NCI-H2196 treated with DMSO at 0.1 percent for 48 hours (cell line): ENCODE measurements around the gene SYK.
A peak's percentile ranks its signal among the peaks of the same experiment; 100 is the strongest.

Source experiments
- DNase-seq: peaks from one replicate; lab custom pipeline; 2025; ENCODE audit not compliant: unreplicated experiment; lab: John Stamatoyannopoulos, UW

SYK gene

DNA sequence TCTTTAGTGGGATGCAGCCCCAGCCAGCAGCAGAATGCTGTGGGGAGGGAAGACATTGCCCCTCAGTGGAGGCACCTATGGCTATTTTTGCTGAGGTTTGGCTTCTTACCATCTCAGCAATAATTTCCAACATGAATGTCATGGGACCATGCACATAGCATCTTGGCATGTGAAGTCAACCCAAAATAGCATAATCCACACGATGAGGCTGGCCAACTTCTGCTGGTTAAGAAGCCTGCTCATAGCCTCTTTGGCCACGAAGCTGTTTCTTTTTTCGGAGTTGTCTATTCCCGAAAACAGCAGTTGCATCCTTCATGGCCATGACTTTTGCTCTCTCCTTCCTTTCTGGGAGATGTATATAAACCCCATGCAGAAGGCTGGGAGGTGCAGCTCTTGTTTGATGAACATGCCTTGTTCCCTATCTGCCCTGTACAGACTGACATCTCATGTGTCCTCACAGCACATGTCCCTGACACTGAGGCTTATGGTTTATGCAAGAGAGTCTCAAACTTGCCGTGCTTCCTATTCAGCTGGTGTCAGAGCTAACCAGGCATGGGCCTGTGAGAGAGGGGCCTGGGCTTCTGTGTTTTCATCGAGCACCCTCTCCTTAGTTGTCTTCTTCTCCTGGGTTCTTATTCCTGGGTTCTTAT lies 45.3 kb downstream of the SYK start:
- DNase-seq, result no peak

DNA sequence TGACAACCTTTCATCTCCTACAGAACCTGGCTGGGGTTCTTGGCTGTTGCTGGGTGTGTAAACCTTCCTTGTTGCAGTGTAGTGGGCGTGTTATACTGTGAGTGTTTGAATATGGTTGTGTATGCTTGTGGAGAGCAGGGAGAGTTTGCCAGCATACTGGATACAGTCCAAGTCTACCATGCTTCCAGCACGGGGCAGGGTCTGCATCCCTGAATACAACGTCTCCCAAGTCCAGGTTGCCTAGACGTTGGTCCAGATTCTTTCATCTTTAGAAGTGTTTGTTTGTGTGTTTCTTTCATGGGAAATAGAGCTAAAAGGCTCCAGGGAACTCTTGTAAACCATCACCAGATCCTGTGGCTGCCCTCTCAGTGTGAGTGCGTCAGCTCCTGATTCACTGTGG lies 46.4 kb downstream of the SYK start:
- no peak for DNase-seq

DNA sequence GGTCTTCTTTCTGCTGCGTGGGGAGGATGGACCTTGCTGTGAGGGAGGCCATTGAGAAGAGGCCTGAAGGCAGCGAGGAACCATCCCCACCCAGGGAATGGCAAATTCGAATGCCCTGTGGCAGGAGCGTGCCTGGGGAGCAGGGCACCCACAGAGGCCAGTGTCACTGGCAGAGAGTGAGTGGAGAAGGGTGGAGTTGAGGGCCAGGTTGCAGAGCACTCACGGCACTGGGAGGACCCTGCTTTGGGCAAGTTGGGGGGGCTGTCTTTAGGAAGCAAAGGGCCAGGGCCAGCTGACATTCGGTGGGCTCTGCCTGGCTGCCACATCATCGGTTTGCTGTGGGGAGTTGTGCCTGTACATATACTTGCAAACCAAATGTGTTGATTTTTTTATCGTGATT lies 47.2 kb downstream of the SYK start:
- no peak for DNase-seq

DNA sequence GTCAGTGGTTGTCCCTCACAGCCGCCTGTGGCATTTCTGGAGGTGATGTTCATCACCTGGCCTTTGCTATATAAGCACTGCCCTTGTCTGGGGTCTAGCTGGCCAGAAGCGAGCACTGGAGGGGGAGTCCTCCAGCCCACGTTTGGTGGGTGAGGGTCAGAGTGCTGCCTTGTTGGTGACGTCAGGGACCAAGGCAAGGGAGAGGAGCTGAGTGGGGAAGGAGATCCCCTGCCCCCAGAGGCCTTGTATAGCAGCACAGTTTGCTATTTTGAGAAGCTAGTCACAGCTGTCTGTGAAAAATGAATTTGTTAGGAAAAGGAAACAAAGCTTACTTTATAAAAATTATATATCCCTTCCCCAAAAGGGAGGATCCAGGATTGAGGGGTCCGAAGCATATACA lies 49.8 kb downstream of the SYK start:
- DNase-seq, result no peak

DNA sequence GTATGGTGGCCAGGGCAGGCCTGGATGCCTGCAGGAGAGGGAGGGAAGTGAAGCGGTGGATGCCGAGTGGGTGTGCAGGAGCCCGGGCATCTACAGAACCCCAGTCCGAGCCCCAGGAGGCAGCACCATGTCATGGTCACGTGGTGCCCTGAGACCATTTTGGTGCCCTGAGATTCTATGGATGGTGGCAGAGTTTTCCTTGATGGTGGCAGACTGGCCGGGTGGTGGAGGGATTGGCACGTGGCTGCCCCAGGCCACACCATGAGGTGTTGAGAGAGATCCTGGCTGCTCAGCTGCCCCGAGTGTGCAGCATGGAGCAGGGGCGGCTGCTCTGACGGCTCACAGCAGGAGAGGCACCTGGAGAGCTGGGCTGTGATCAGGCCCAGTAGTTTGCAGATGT lies 52.3 kb downstream of the SYK start:
- no peak for DNase-seq

DNA sequence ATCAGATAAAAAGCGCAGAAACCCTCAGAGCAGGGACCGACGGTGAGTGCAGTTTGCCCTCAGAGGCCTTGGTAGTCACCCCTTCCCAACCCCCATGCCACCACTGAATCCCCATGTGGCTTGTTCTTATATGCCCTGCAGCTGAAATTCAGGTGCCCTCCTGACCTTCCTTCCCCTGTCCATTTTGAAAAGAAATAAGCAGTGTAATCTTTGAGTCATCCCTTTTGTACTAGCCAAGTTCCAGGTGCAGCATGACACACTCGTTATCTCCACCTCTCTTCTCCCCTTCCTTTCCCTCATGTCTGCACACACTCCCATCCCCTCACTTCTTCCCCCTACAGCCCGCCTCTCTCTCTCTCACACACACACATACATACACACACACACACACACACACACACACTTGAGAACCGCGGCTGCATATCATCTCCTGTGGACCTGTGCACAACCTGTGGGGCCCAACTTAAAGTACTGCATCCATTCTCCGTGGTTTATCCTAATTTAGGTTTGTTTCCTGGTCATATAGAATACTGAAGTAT lies 53.1 kb downstream of the SYK start:
- DNase-seq, result no peak

DNA sequence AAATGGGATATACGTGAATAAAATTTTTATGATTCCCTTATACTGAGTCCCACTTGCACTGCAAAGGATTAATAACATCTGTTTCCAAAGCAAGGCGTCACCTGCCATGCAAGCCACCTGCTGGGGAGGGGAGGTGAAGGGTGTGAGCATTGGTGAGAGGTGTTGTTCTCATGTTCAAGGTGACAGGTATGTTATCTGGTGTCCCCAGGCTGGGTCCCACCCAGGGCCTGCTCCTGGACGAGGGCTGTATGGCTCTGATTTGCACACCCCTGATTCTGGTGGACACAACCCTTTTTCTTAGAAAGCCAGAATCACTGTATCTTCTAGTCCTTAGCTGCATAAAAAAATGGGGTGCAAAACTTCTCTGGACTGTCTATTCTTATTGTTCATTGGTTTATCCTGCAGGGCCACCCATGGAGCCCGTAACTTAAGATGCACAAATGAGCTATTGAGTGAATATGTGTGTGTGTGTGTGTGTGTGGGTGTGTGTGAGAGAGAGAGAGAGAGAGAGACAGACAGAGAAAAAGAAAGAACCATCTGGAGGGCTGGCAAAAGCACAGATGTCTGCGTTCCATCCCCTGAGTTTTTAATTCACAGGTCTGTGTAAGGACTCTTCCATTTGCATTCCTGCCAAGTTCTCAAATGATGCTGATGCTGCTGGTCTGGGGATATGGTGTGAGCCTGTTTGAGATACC lies 53.7 kb downstream of the SYK start:
- DNase-seq, result no peak

DNA sequence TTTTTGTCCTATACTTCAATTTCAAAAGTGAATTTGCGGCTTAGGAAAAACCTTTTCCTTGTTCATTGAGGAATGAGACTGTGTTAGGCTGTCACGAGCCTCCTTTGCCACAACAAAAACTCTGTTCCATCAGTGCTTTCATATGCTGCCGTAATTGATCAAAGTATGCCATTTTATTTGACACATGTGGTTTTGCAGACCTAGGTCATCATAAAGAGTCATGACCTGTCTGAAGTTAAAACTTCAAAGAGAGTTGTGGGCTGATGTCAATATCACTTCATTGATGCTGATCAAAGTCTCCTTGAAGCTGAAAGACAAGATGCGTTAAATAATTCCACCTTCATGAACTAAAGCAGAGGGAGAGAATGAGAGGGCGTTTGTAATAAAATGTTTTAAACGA lies 55.5 kb downstream of the SYK start:
- DNase-seq, result no peak

DNA sequence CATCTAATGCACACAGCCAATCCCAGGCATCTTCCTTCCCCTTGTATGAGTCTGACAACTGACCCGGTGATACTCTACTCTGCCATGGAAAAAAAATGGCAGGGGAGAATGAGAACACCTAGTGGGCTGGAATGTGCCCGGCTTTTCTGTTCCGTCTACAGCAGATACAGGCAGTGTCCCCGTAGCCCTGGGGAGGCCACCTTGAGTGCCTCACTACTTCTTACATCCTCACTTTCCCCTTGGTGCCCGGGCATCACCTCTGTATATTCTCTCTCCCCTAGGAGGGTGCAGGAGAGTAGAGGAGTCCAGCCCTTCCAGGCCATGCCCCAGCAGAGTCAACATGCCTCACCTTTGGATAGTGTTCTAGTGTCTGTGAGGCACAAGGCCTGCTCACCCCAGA lies 56.2 kb downstream of the SYK start:
- no peak for DNase-seq

DNA sequence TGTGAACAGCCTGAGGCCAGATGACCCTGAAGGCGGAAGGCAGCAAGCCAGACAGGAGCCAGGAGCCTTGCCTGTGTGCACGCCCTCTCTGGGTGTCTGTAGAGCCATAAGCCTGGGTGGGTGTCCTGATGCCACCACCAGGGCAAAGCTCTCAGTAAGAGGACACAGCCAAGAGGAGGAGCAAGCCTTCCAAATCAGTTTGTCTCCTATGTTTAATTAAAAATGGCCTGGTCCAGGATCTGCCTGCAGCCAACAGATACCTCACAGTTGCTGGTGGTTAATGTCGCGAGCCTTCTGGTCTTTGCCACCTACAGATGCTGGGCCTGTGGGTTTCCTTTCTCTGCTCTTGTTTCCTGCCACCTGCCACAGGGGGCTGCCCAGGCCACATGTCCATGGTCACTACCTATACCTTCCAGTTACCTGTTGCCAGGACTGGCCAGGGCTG lies 56.9 kb downstream of the SYK start:
- no peak for DNase-seq

DNA sequence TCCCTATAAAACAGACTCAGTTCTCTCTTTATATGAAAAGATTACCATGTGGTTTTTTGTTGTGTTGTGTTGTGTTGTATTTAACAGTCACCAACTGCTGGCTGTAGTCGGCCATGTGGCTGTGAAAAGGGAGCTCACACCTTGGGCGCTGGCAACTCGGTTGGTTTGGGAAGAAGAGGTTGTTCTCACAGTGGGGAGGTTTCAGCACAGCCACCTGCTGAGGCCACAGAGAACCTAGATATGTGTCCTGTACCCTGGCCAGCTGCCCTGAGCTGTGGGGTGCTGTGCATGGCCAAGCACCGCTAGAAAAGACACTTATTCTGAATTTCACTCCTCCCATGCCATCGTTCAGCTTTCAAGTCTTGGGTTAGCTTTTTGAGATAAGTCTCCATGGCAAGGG lies 58.8 kb downstream of the SYK start:
- DNase-seq, result no peak

DNA sequence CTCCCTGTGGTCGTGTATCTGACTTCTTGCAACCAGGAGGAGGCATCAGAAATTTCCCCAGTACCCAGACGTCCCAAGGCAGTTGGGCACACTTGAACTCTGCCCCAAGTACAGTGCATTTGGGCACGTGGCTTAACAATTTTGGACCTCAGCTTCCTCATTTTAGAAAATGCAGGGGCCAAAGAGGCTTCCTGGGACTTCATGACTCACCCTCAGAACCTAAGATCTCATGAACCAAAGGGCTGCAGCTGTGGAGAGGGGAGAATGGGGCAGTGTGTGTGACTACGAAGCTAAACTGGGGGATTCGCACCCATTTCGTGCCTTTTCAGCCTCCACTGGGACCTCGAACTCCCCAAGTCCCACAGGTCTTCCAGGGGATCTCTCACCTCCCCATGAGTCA lies 59.2 kb downstream of the SYK start:
- no peak for DNase-seq

DNA sequence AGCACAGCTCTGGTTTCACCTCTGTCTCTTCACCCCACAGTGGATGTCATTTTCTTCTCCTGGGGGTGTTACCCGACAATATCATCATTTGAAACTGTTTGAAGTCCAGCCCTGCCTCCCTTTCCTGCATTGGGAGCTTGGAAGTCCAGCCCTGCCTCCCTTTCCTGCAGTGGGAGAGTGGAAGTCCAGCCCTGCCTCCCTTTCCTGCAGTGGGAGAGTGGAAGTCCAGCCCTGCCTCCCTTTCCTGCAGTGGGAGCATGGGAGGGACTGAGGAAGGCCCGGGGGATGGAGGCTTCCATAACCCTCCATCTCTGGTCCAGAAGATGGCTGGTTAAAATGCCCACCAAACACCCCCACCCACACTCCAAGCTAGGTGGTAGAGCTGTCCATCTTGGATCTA lies 59.8 kb downstream of the SYK start:
- DNase-seq, result no peak

DNA sequence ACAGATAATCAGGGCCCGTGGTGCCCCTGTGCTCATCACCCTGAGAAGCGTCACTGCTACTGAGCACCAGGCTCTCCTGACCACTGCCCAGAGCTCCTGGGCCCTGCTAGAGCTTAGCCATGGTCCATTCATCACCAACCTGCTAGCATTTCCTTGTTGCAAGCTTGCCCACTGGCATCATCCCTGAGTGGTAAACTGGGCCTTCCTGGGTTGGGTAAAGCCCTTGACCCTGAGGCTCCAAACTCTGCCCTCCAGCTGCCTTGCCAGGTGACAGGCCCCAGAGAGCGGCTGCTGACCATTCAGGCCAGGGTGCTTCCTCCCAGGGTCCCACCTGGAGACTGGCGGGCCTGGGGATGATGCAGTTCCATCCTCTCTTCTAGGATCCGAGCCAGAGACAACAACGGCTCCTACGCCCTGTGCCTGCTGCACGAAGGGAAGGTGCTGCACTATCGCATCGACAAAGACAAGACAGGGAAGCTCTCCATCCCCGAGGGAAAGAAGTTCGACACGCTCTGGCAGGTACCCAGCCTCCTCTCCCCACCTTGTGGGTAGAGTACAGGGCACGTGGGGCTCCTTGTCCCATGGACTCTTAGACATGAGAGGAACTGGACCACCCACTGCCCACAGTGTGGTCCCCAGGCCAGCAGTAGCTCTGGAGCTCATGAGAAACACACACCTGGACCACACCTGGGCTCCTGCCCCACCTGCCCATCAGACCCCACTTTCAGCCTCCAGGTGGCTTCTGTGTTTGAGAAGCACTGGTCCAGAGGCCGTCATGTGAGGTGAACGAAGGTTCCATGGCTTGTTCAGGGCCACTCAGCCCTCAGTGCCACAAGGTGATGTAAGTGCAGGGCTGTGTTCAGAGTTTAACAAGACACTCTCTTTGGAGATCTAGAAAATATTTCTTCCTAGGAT lies 60.5 kb downstream of the SYK start:
- DNase-seq, result no peak

DNA sequence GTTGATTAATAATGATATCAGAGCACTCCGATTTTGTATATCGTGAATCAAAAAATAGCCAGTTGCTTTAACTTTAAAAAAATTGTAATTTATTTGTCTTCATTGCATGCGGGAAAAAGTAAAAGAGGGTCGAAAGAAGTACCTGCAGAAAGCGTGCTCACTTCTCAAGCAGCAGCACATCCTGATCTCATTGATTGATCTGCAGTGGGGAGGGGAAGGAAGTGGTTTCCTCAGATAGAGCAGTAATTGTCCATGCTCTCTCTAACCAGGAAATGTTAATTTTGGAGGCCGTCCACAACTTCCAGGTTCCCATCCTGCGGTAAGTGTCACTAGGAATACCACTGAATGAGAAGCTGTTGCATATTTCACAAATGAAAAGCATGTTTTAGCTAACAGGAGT lies 63.2 kb downstream of the SYK start:
- DNase-seq, result no peak

DNA sequence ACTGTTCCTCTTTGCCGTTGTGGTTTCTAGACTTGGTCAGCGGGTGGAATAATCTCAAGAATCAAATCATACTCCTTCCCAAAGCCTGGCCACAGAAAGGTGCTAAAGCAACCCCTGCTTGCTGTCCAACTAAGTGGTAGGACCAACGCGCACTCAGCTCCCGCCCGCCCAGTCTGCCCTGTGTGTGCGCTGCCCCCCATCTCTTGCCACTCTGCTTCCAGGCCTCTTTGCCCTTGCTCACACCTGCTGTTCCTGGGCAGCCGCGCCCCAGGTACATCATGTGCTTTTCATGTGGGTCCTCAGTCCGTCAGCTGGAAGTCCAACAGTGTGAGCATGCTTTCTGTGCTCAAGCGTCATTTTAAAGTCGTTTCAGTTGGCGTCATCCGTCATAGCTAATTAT lies 65.5 kb downstream of the SYK start:
- no peak for DNase-seq

DNA sequence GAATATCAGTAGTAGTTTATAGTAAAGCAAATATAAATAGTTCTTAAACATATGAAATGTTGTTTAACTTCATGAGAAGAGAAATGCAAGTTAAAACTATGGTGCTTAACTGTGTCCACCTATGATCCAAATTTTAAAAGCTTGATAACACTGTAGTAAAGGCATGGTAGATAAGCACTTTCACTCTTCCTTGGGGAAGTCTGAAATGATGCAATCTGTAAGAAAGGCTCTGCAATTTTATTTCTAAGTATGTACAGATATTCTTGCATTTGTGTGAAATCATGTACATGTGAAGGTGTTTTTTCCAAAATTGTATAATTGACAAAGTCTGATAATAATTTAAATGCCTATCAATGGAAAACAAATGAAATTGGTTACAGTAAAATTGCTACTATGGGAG lies 66.9 kb downstream of the SYK start:
- no peak for DNase-seq

DNA sequence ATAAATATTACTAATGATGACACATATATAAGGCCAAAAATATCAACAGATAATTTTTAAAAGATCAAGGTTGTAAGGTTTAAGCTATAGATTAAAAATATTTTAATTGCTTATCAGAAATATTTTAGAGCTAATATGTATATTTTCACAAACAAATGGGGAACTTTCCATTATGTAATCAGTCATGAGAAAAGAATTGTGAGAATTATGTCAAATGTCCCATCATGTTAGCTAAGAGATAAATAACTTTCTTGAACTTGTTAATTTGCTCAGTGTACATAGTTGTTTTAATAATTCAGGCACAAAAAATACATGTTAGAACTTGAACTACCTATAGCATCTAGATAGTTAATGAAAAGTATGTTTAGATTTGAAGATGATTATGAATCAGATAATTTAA lies 67.7 kb downstream of the SYK start:
- no peak for DNase-seq

DNA sequence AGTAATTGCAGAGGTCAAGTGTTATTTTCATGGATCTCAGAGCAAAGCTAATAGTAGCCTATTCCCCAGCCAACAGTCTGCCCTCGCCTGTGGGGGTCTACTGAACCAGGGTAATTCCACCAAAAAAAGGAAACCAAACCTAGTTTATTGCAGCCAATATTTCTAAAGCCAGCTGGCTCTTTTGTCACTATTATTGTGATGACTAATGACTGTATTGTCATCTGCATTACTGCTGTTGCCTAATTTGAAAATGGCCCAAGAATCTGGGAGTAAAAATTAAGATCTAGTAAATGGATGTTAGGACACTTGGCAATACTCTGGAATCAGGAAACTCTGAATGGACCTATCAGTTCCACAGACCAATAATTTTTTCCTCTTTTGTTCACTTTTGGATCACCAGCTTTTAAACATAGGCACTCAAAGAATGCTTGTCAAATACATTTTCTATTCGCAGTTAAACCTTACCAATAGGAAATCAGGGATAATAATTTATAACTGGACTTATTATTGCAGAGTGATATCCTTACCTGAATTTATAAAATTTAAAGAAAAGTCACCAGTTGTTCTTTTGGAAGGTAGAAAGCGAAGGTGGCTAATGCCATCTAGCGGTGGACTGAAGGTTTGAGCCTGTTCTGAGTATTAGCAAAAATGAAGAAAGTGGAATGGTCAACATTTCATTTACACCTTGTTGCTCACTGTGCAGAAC lies 69.2 kb downstream of the SYK start:
- peak; percentile 37 for DNase-seq

DNA sequence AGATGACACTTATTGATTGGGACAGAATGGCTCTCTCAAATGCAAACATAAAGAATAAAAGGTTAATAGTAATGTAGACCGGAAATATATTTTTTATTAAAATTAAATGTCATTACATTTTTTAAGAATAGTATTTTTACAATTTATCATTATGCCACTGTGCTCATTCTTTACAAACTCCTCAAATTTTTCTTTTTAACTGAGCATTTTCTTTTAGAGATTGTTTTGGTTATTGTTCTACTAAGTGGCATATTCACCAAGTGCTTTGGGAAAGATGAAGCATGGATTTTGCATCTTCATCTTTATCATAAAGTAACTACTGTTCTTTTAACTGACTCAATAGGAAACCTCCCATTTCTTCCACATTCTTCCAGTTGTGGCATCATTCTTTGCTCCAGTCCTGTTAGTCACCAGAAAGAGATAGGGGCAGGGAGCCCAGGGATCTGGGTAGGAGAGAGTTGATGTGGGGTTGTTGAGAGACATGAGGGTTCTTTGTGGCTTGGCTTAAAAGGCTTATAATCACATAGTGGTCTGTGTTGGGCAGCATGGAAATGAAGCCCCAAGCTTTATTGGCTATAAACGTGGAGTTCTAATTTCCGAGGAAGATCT lies 69.8 kb downstream of the SYK start:
- no peak for DNase-seq

DNA sequence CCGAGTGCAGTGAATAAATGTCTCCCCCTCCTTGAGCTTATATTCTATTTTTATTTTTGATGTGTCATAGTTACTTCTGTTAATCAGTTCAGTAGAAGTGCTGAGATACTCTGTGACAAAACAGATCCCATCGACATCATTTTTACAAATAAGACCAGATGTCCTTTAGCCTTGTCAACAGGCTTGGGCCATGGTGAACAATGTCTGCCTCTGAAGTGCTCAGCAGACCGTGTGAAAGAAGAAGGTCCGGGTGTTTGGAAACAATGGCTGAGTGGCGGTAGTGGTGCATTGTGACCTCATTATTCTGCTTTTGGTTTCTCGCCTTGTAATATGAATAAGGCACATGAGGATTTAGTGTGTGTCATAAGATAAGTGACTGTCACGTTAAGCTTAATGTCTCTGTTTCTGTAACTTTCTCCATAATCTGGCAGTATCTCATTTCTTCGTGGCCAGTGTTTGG lies 71.2 kb downstream of the SYK start:
- DNase-seq, result no peak
